ENCODE results near the gene EEF2.

GRCh38 chr19:4025317-4025716, 40.1 kb upstream of the EEF2 start:
- TF ChIP-seq CTCF (conservative IDR thresholded peaks at IDR 0.05; ENCODE audit: low read length) (no peak), EZH2phosphoT487 (IDR thresholded peaks at IDR 0.05; ENCODE audit: borderline replicate concordance, low read depth, low read length) (no peak)
